Endothelial cell of umbilical vein (primary cell): ENCODE results near the gene HUNK.

Experiments
- CTCF ChIP-seq, 2 donors: IDR thresholded peaks; 1 replicate in 1 of 2; 2 replicates in 1 of 2; pipeline ENCODE4 v1.5.1; 2011; ENCODE audit warnings: low read length in 2 of 2, mild to moderate bottlenecking in 2 of 2, moderate library complexity in 2 of 2, control low read depth in 1 of 2, inconsistent platforms in 1 of 2, low read depth in 1 of 2; ENCODE audit not compliant: insufficient read depth in 1 of 2; ENCODE audit errors: extremely low read depth in 1 of 2
- EZH2 ChIP-seq: IDR thresholded peaks from 2 replicates; pipeline ENCODE4 v1.6.1; 2012; ENCODE audit warnings: borderline replicate concordance, low read depth, mild to moderate bottlenecking, moderate library complexity, low read length, inconsistent platforms; ENCODE audit not compliant: severe bottlenecking
- POLR2A ChIP-seq: IDR thresholded peaks from 2 replicates; pipeline ENCODE4 v1.6.1; 2012; ENCODE audit warnings: low read depth, mild to moderate bottlenecking, control low read depth, low read length

DNA sequence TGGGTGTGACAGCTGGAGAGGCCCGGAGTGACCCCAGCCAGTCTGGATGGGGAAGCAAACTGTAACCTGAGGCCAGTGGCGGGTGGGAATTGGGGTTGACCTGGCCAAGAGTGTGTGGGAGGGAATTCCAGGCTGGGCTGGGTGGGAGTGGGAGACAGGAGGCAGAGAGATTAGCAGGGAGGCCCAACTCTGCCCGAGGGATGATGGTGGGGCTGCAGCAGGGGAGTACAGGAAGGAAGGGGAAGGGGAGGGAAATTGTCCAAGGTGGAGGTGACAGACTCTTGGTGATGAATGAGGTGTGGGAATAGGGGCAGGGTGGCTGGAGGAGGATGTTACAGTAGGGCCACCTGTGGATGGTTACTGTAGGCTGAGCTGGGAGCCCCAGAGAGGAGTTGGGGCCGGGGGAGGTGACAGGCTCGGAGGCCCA lies 40.4 kb downstream of the HUNK start:
- no peak for TF ChIP-seq CTCF (IDR thresholded peaks at IDR 0.05; ENCODE audit: extremely low read depth in 1 of 2, insufficient read depth in 1 of 2, low read depth in 1 of 2, low read length in 2 of 2)
- TF ChIP-seq EZH2 = no peak
- TF ChIP-seq POLR2A = no peak
